IMR-90 (cell line): ENCODE results near the gene KLHL17. TPM values are rescaled to one million over a fixed set of nuclear protein-coding genes. Genes with fewer than 3 reads are reported as not detected.

Source experiments
- ATAC-seq: fragments of 200-7000 bp; cut with Tn5 transposase; 2 replicates; pipeline ENCODE4 v1.9.1; 2020; ENCODE audit warnings: low read depth, mild to moderate bottlenecking, moderate library complexity
- BruUV-seq: library from RNA; stranded (reverse); fragments of 400-500 nt; replicated peaks from 2 replicates; lab custom pipeline; 2021; lab: Mats Ljungman, UMichigan
- CTCF ChIA-PET: fragments of 300-600 bp; formaldehyde crosslinking; extraction: SDS; loops from one replicate; lab custom pipeline; 2021; ENCODE audit warnings: antibody characterized with exemption; lab: Yijun Ruan, JAX
- POLR2A ChIA-PET: fragments of 300-600 bp; sonication (Branson Sonifier 250); formaldehyde crosslinking; loops from one replicate; lab custom pipeline; 2022; ENCODE audit warnings: antibody characterized with exemption; ENCODE audit not compliant: unreplicated experiment; lab: Charles Lee
- DNase-seq: peaks from one replicate; pipeline ENCODE4 v3.0.0; 2013
- H2AFZ ChIP-seq: replicated peaks from 2 replicates; pipeline ENCODE3; 2013; ENCODE audit warnings: low read length, mild to moderate bottlenecking; ENCODE audit not compliant: poor library complexity
- H2AK5ac ChIP-seq: 2 replicates; pipeline ENCODE4 v1.6.1; 2013; ENCODE audit warnings: low read depth, low read length, inconsistent platforms
- H2AK9ac ChIP-seq: replicated peaks from 2 replicates; pipeline ENCODE3; 2013; ENCODE audit warnings: mild to moderate bottlenecking, low read depth, low read length, moderate library complexity; ENCODE audit not compliant: poor library complexity
- H2BK120ac ChIP-seq: 2 replicates; pipeline ENCODE4 v1.6.1; 2013; ENCODE audit warnings: low read depth, low read length, inconsistent platforms
- H2BK15ac ChIP-seq: 3 replicates; pipeline ENCODE4 v1.6.1; 2013; ENCODE audit warnings: low read depth, low read length, inconsistent platforms
- H2BK20ac ChIP-seq: 2 replicates; pipeline ENCODE4 v1.6.1; 2013; ENCODE audit warnings: low read depth, mild to moderate bottlenecking, inconsistent platforms, low read length, moderate library complexity
- H2BK5ac ChIP-seq: 2 replicates; pipeline ENCODE4 v1.6.1; 2013; ENCODE audit warnings: mild to moderate bottlenecking, low read depth, low read length, inconsistent platforms; ENCODE audit not compliant: poor library complexity, severe bottlenecking
- H3K14ac ChIP-seq: replicated peaks from 2 replicates; pipeline ENCODE4 v1.6.1; 2013; ENCODE audit warnings: low read depth, low read length, inconsistent platforms
- H3K18ac ChIP-seq: 2 replicates; pipeline ENCODE4 v1.6.1; 2013; ENCODE audit warnings: low read depth, low read length, control low read depth
- H3K23ac ChIP-seq: 2 replicates; pipeline ENCODE4 v1.6.1; 2013; ENCODE audit warnings: low read depth, low read length, inconsistent platforms
- H3K27ac ChIP-seq: 2 replicates; pipeline ENCODE4 v1.5.1; 2013; ENCODE audit warnings: mild to moderate bottlenecking, control low read depth, low read length; ENCODE audit not compliant: insufficient read depth
- H3K27me3 ChIP-seq: 2 replicates; pipeline ENCODE4 v1.6.1; 2013; ENCODE audit warnings: low read length; ENCODE audit not compliant: control insufficient read depth, insufficient read depth
- H3K36me3 ChIP-seq: 2 replicates; pipeline ENCODE4 v1.6.1; 2013; ENCODE audit warnings: low read length, mixed read lengths; ENCODE audit not compliant: control insufficient read depth, insufficient read depth
- H3K4ac ChIP-seq: 2 replicates; pipeline ENCODE4 v1.6.1; 2013; ENCODE audit warnings: low read depth, low read length, inconsistent platforms
- H3K4me1 ChIP-seq: 2 replicates; pipeline ENCODE4 v1.6.1; 2013; ENCODE audit warnings: low read length, mixed read lengths; ENCODE audit not compliant: control insufficient read depth, insufficient read depth
- H3K4me2 ChIP-seq: 2 replicates; pipeline ENCODE4 v1.6.1; 2013; ENCODE audit warnings: low read depth, mild to moderate bottlenecking, control low read depth, low read length, moderate library complexity
- H3K4me3 ChIP-seq: 2 replicates; pipeline ENCODE4 v1.5.1; 2013; ENCODE audit warnings: low read depth, mild to moderate bottlenecking, control low read depth, low read length, moderate library complexity; ENCODE audit not compliant: insufficient read depth
- H3K56ac ChIP-seq: 2 replicates; pipeline ENCODE4 v1.6.1; 2013; ENCODE audit warnings: low read length, inconsistent platforms; ENCODE audit not compliant: insufficient read depth; ENCODE audit errors: extremely low read depth
- H3K79me1 ChIP-seq, 2 experiments: 2 replicates each; pipeline ENCODE4 v1.6.1; 2013; ENCODE audit warnings: low read length in 2 of 2, inconsistent platforms in 1 of 2, low read depth in 1 of 2
- H3K9ac ChIP-seq: 2 replicates; pipeline ENCODE4 v1.6.1; 2013; ENCODE audit warnings: low read depth, low read length, control low read depth
- H3K9me1 ChIP-seq: 2 replicates; pipeline ENCODE4 v1.6.1; 2013; ENCODE audit warnings: low read length, inconsistent platforms; ENCODE audit not compliant: insufficient read depth
- H3K9me3 ChIP-seq: 2 replicates; pipeline ENCODE4 v1.6.1; 2013; ENCODE audit warnings: low read length; ENCODE audit not compliant: control insufficient read depth, insufficient read depth
- H4K20me1 ChIP-seq: 2 replicates; pipeline ENCODE4 v1.6.1; 2013; ENCODE audit warnings: low read length, inconsistent platforms; ENCODE audit not compliant: insufficient read depth
- H4K5ac ChIP-seq: 2 replicates; pipeline ENCODE4 v1.6.1; 2013; ENCODE audit warnings: mild to moderate bottlenecking, low read depth, low read length, control low read depth
- H4K8ac ChIP-seq, 2 experiments: 2 replicates each; pipeline ENCODE4 v1.6.1; 2013; ENCODE audit warnings: low read depth in 2 of 2, low read length in 2 of 2, control low read depth in 1 of 2, inconsistent platforms in 1 of 2
- H4K91ac ChIP-seq: 2 replicates; pipeline ENCODE4 v1.6.1; 2013; ENCODE audit warnings: low read depth, low read length, inconsistent platforms; ENCODE audit not compliant: insufficient read depth
- MXI1 ChIP-seq: IDR thresholded peaks from 2 replicates; pipeline ENCODE4 v1.6.1; 2012; ENCODE audit warnings: low read depth, mild to moderate bottlenecking, low read length, moderate library complexity, borderline replicate concordance
- POLR2A ChIP-seq: IDR thresholded peaks from 2 replicates; pipeline ENCODE4 v1.6.1; 2012; ENCODE audit warnings: mild to moderate bottlenecking, low read depth, low read length
- WGBS, 2 experiments: methylation state at CpG; one replicate each; pipeline versions ENCODE4 v1.1.5 to v1.1.7; 2013; ENCODE audit warnings: missing lambda C conversion rate in 2 of 2; ENCODE audit not compliant: insufficient read length in 1 of 2; ENCODE audit errors: extremely low coverage in 2 of 2; 5-methylcytosine and 5-hydroxymethylcytosine counted together
- dilution Hi-C: fragments of 300-500 bp; cut with HindIII; formaldehyde crosslinking; loops from one replicate; pipeline ENCODE4 v1.14.3; 2018; ENCODE audit warnings: low sequenced_read_pairs; ENCODE audit not compliant: unreplicated experiment
- in situ Hi-C: fragments of 300-500 bp; cut with MboI; formaldehyde crosslinking; loops from 3 replicates; pipeline ENCODE4 v1.14.3; 2019; ENCODE audit warnings: low sequenced_read_pairs, inconsistent platforms, mixed read lengths
- intact Hi-C: fragments of 100-400 bp; cut with micrococcal nuclease; formaldehyde crosslinking; loops from 2 replicates; pipeline ENCODE4 v1.10.0; 2022
- polyA plus RNA-seq, 3 experiments: library from polyadenylated mRNA; depleted of rRNA; stranded (reverse); fragments of >200 nt; gene quantifications; 2 replicates each; pipeline ENCODE4 v1.2.3, GENCODE V29; 2012; ENCODE audit warnings: low replicate concordance in 1 of 3
- total RNA-seq: library from RNA; depleted of rRNA; stranded (reverse); fragments of >200 nt; gene quantifications from 2 replicates; pipeline ENCODE4 v1.2.3, GENCODE V29; 2012

The KLHL17 gene
- total and polyA plus RNA-seq, 2 of the 4 experiments (the other 2 are of a cell fraction): 3.4 to 41.0 TPM

DNA sequence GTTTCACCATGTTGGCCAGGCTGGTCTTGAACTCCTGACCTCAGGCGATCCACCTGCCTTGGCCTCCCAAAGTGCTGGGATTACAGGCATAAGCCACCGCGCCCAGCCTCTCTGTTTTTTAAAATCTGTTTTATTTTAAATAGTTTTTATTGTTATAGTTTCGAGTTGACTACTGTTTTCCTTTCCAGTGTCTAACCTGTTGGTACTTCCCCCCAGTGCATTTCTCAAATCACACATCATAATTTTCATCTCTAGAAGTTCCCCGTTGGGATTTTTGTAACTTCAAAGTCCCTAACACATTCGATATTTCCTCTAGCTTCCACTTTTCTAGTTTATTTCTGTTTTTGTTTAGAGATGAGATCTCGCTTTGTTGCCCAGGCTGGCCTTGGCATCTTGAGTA, 32.0 kb downstream of the KLHL17 start:
- H3K79me1 ChIP-seq: peaks cover 0 to 5% of the 10 kb centered on the region in 2 experiments; a peak in 2 of 4 replicates
- dilution Hi-C loops (no loop called here), in situ Hi-C loops (no loop called here), intact Hi-C loops (no loop called here)
- H3K18ac ChIP-seq: no peak overlapping the region
- H4K5ac ChIP-seq: no peak overlapping the region
- H4K20me1 ChIP-seq: peaks cover 4% of the 10 kb centered on the region; the same call in 1 of the 2 replicates
- CTCF ChIA-PET: interaction anchor here (1.2 kb wide), 1 partner anchor 27 kb away, joined by 3 read pairs; no protein-coding TSS in a partner anchor
- no peak overlapping the region for H3K23ac ChIP-seq
- WGBS, 2 experiments: no CpG with 5 or more reads among the region's 7 CpGs
- H3K9me1 ChIP-seq: no peaks in the 10 kb centered on the region
- no peak overlapping the region for H3K56ac ChIP-seq
- POLR2A ChIA-PET: no interaction called here
- no peak overlapping the region for H2AK9ac ChIP-seq
- H2BK120ac ChIP-seq: no peak overlapping the region
- no peak overlapping the region for H2AK5ac ChIP-seq
- no TSS peak for BruUV-seq
- H3K9me3 ChIP-seq: peaks cover 10% of the 10 kb centered on the region
- H3K4me2 ChIP-seq: no peak overlapping the region
- H2BK5ac ChIP-seq: no peak overlapping the region
- no peak overlapping the region for H2BK15ac ChIP-seq
- no peak overlapping the region for H3K4ac ChIP-seq
- no peak overlapping the region for H2BK20ac ChIP-seq
- H3K4me1 ChIP-seq: no peaks in the 10 kb centered on the region; the same call in 1 of the 2 replicates
- no peak overlapping the region for H3K14ac ChIP-seq
- H3K9ac ChIP-seq: no peak overlapping the region
- H4K91ac ChIP-seq: no peak overlapping the region
- no peaks in the 10 kb centered on the region for H3K27me3 ChIP-seq
- H3K27ac ChIP-seq: no peak overlapping the region
- no peaks in the 10 kb centered on the region for H3K36me3 ChIP-seq
- no peak for ATAC-seq
- peak; percentile 17; the same call in 1 of the 2 replicates for TF ChIP-seq POLR2A
- TF ChIP-seq MXI1: no peak
- H2AFZ ChIP-seq: no peak overlapping the region
- H3K4me3 ChIP-seq: no peak overlapping the region
- H4K8ac ChIP-seq: no peak overlapping the region
- DNase-seq: no peak
